H7 (cell line): ENCODE data around the gene MUC6. TPM values are rescaled to one million over a fixed set of nuclear protein-coding genes. Genes with fewer than 3 reads are reported as not detected.

Experiments
- DNase-seq: peaks from one replicate; pipeline ENCODE4 v3.0.0; 2012
- H3K27me3 ChIP-seq: 2 replicates; pipeline ENCODE4 v1.6.0; 2011; ENCODE audit warnings: mild to moderate bottlenecking, low read length; ENCODE audit not compliant: control insufficient read depth, insufficient read depth
- H3K36me3 ChIP-seq: replicated peaks from 2 replicates; pipeline ENCODE4 v1.5.1; 2011; ENCODE audit warnings: low read length; ENCODE audit not compliant: control insufficient read depth, insufficient read depth
- H3K4me3 ChIP-seq: 2 replicates; pipeline ENCODE4 v1.5.1; 2011; ENCODE audit warnings: low read depth, mild to moderate bottlenecking, control low read depth, low read length, moderate library complexity; ENCODE audit not compliant: insufficient read depth
- total RNA-seq: library from RNA; depleted of rRNA; stranded (reverse); fragments of >200 nt; shearing (Covaris generic); gene quantifications from 2 replicates; pipeline ENCODE4 v1.2.3, GENCODE V29; 2014

The MUC6 gene
- total RNA-seq, 1 experiment from 2014 or later: not detected

GRCh38 chr11:1050581-1051355, 14.2 kb upstream of the MUC6 start:
- peak; percentile 98 for DNase-seq
- H3K4me3 ChIP-seq: no peak overlapping the region
- no peaks in the 10 kb centered on the region for H3K27me3 ChIP-seq
- H3K36me3 ChIP-seq: no peaks in the 10 kb centered on the region

GRCh38 chr11:1049911-1050580, 13.5 kb upstream of the MUC6 start:
- H3K4me3 ChIP-seq: no peak overlapping the region
- no peaks in the 10 kb centered on the region for H3K27me3 ChIP-seq
- peak; percentile 61 for DNase-seq
- H3K36me3 ChIP-seq: no peaks in the 10 kb centered on the region

- no peaks in the 10 kb centered on the region for H3K36me3 ChIP-seq
- no peaks in the 10 kb centered on the region for H3K27me3 ChIP-seq
- DNase-seq: peak; percentile 45
- H3K4me3 ChIP-seq: no peak overlapping the region
Measured at GRCh38 chr11:1049431-1049891, 12.9 kb upstream of the MUC6 start.

DNA sequence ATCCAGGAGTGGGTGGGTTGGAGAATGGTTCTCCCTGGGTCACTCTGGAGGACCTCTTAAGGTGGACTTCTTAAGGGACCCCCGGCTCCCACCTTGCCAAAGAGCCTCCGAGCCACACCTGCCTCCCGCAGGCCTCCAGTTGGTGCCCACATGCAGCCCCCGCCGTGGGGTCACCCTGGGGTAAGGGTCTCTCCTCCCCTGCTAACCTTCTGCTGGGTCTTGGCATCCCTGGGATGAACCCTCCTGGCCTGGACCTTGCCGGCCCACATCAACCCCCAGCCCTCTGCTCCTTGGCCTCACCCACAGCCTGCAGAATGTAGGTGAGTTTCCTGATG, 12.5 kb upstream of the MUC6 start:
- no peaks in the 10 kb centered on the region for H3K36me3 ChIP-seq
- H3K4me3 ChIP-seq: no peak overlapping the region
- H3K27me3 ChIP-seq: no peaks in the 10 kb centered on the region
- peak; percentile 46 for DNase-seq

- DNase-seq: peak; percentile 82
- Histone ChIP-seq H3K27me3 (no peaks in the 10 kb centered on the region), H3K4me3 (no peak overlapping the region), H3K36me3 (no peaks in the 10 kb centered on the region)
Measured at GRCh38 chr11:1048375-1049070, 12.0 kb upstream of the MUC6 start.

DNA sequence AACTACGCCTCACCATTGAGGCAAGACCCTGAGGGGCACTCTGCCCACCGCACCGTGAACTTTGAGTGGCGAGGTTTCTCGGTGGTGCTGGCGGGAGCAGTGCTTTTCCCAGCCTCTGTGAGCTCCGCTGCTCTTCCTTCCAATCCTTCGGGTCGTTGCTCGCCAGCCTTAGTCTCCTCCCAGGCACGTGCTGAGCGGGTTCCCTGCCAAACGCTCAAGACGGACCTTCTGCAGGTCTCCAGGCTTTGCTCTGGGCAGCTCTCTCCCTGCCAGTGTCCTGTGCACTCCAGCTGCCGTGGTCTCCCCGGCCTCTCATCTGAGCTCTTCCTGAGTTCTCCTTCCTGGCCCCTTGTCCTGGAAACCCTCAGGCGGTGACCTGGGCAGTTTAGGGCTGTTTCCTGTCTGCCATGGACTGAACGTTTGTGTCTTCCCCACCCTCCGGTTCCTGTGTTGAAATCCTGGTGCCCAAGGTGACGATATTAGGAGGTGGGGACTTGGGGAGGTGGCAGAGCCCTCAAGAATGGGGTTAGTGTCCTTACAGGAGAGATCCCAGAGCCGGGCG, 11.2 kb upstream of the MUC6 start:
- no peak overlapping the region for H3K4me3 ChIP-seq
- H3K36me3 ChIP-seq: no peaks in the 10 kb centered on the region
- H3K27me3 ChIP-seq: no peaks in the 10 kb centered on the region
- DNase-seq: peak; percentile 52

DNA sequence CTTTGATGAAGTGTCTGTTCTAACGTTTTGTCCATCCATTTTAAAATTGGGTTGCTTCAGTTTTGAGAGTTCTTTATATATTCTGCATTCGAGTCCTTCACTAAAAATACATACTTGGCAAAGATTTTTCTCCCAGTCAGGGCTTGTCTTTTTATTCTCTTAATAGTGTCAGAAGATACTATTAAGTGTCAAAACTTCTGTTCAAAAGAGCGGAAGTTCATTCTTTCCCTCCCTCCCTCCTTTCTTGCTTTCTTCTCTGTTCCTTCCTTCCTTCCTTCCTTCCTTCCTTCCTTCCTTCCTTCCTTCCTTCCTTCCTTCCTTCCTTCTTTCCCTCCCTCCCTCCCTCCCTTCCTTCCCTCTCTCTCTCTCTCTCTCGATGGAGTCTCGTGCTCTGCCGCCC, 7.6 kb upstream of the MUC6 start:
- Histone ChIP-seq H3K27me3 (no peaks in the 10 kb centered on the region), H3K4me3 (no peak overlapping the region), H3K36me3 (no peaks in the 10 kb centered on the region)
- DNase-seq: no peak

DNA sequence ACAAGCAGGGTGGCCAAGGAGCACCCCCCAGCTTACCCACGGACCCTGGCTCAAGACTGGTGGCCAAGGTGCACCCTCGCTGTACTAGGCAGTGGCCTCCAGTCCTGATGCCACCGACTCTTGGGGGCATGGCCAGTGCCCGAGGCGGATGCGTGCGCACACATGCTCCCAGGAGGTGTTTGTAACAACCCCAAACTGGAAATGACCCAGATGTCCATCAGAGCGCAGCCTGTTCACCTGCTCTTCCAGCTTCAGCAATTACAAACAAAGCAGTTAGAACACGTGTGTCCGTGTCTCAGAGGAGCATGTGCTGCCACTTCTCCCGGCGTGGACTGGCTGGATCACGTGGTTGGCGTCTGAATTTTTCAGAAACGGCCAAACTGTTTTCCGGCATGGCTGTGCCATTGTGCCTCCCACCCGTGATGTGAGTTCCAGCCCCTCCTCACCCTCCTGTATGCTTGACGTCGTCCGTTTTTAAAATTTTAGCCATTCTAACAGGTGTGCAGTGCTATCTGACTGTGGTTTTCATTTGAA, 7.1 kb upstream of the MUC6 start:
- no peak for DNase-seq
- H3K27me3 ChIP-seq: no peaks in the 10 kb centered on the region
- H3K4me3 ChIP-seq: no peak overlapping the region
- no peaks in the 10 kb centered on the region for H3K36me3 ChIP-seq

DNA sequence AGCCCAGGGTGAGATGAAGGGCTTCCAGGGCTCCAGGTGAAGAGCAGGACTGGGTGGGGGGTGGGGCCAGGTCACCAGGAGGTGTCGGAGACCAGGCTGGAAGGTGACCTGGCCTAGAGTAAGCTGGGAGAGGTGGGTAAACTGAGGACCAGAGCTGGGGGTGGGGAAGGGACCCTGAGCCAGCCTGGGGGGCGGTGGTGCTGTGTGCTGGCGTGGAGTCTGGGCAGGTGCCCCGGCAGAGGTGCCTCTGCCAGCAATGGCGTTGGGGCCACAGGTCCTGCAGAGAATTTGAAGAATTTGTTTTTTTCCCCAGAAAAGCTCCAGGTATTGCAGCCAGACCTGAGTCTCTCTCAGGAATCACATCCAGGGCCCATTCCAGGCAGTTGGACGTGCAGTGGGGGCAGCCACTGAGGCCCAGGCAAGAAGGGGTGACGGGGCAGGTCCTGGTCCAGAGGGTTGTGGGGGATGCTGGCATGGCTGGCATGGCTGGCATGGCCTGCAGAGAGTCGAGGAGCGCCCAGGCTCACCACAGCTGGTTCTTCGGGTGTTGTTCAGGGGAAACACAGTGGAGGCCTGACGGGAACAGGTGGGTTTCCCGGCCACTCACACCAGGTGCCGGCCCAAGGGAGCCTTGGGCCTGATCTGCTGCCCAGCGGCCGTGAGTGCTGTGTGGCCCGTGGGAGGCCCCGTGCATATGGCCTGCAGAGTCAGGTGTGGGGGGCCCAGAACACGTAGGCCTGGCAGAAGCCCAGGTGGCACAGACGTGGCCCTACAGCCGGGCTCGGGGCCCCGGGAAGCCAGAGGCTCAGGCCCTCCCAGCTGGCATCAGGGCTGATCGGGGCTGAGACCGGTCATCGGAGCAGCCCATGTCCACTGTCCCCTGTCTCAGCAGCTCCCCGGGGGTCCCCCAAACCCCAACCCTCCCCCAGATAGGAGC, 6.4 kb upstream of the MUC6 start:
- DNase-seq: peak; percentile 63
- no peak overlapping the region for H3K4me3 ChIP-seq
- H3K27me3 ChIP-seq: no peaks in the 10 kb centered on the region
- no peaks in the 10 kb centered on the region for H3K36me3 ChIP-seq

GRCh38 chr11:1041936-1042608, 5.6 kb upstream of the MUC6 start:
- DNase-seq: no peak
- Histone ChIP-seq H3K36me3 (no peaks in the 10 kb centered on the region), H3K4me3 (no peak overlapping the region), H3K27me3 (no peaks in the 10 kb centered on the region)

DNA sequence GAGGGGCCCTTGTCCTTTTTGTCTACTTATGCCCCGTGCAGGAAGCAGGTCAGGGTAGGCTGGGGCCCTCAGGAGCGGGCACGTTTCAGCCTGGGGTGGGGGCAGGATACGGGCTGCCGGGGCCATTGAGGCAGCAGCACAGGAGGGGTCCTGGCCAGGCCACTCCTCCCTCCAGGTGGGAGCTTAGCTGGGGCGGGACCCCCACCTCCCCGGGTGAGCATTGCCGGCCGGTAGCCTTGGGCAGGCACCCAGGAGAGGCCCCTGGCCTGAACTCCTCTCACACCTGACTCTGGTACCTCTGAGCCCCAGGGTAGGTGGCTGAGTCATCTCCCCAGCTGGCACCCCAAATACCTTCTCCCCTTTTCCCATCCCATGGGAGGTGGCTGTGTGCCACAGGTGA, 5.0 kb upstream of the MUC6 start:
- Histone ChIP-seq H3K27me3 (no peaks in the 10 kb centered on the region), H3K36me3 (no peaks in the 10 kb centered on the region), H3K4me3 (no peak overlapping the region)
- DNase-seq: peak; percentile 72

DNA sequence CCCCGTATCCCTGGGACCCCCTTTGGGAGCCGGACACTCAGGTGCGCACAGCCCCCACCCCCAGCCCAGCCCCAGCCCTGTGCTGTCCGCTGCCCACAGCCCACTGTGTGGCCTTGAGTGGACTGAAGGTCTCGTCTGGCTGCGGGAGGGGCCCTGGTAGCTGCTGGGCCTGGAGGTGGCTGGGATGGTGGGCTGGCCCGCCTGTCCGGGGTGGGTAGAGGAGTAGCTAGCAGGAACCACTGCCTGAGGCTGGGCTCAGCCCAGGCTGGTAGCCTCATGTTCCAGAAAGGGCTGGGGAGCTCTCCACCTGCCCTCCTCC, 4.6 kb upstream of the MUC6 start:
- Histone ChIP-seq H3K4me3 (no peak overlapping the region), H3K36me3 (no peaks in the 10 kb centered on the region)
- DNase-seq: no peak

DNA sequence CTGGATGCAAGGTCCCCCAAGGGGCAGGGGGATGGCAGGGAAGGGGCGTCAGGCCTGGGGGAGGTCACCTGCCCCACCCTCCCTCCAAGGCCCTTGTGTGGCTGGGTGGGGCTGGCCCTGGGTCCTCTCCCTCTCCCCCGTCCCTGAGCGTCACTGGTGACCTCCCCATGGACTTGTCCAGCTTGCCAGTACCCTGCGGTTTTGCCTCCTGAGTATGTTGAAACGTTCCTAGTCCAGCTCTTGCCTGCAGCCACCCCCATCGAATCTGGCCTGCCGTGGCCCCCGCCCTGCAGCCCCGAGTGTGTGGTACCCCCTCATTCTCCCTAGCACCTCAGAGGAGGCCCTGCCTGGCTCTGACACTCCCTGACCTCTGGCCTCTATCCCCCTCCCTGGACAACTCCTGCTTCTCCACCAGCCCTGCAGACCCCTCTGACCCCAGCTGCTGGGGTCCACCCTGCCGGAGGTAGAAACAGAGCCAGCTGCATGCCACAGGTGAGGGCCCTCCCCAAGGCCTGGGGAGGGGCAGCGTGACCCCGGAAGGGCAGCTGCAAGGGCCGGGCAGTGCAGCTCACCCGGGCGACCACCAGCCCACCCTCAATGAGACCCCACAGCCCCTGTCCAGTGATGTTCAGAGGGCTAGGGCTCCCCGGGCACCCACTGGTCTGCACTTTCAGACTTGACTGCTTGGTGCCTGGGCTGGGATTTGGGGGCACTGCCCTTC, 4.1 kb upstream of the MUC6 start:
- no peak for DNase-seq
- Histone ChIP-seq H3K27me3 (no peaks in the 10 kb centered on the region), H3K36me3 (no peaks in the 10 kb centered on the region), H3K4me3 (no peak overlapping the region)

More for the DNA sequence above, 4.6 kb upstream of the MUC6 start:
- H3K27me3 ChIP-seq: no peaks in the 10 kb centered on the region
